ENCODE results near the gene NID2.
A peak's percentile ranks its signal among the peaks of the same experiment; 100 is the strongest.

The NID2 gene

GRCh38 chr14:52042371-52043289 is 26.2 kb downstream of the NID2 start:
- DNase-seq (ENCODE audit: insufficient read length, low spot score) = no peak
- no peak for TF ChIP-seq POLR2A (IDR thresholded peaks at IDR 0.05; ENCODE audit: low read depth, low read length)
- FAIRE-seq = no peak

DNA sequence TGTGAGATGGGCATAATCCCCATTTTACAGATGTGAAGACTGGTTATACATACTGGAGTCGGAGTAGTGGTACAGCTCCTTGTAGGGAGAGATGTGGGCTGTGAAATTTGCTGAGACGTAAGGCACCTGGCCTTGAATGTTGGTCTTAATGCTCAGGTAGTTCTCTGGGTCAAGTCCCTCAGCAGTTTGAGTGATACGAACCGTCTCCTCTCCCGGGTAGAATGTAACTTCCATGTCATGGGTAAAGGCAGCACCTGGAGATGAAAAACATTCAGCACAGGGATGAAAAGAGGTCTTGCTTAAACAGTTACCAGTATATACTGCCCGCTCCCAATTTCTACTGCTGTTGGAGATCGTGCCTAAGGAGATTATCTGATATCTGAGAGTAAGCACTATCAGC is 28.3 kb downstream of the NID2 start:
- no peak for DNase-seq (ENCODE audit: insufficient read length, low spot score)
- no peak for FAIRE-seq
- no peak for TF ChIP-seq POLR2A (IDR thresholded peaks at IDR 0.05; ENCODE audit: low read depth, low read length)

- no peak for FAIRE-seq
- DNase-seq (ENCODE audit: insufficient read length, low spot score) = no peak
- no peak for TF ChIP-seq POLR2A (IDR thresholded peaks at IDR 0.05; ENCODE audit: low read depth, low read length)
These were observed 29.6 kb downstream of the NID2 start for GRCh38 chr14:52039124-52039815.

GRCh38 chr14:52033101-52033642 is 35.7 kb downstream of the NID2 start:
- no peak for TF ChIP-seq POLR2A (IDR thresholded peaks at IDR 0.05; ENCODE audit: low read depth, low read length)
- no peak for DNase-seq (ENCODE audit: insufficient read length, low spot score)
- FAIRE-seq = no peak

- no peak for FAIRE-seq
- no peak for DNase-seq (ENCODE audit: insufficient read length, low spot score)
- no peak for TF ChIP-seq POLR2A (IDR thresholded peaks at IDR 0.05; ENCODE audit: low read depth, low read length)
These were observed 36.6 kb downstream of the NID2 start for GRCh38 chr14:52032204-52032801.

- TF ChIP-seq POLR2A (IDR thresholded peaks at IDR 0.05; ENCODE audit: low read depth, low read length) = no peak
- DNase-seq (ENCODE audit: insufficient read length, low spot score) (no peak), FAIRE-seq (no peak)
These were observed 37.1 kb downstream of the NID2 start for GRCh38 chr14:52031781-52032180.

GRCh38 chr14:52029881-52030280 is 39.0 kb downstream of the NID2 start:
- TF ChIP-seq POLR2A (IDR thresholded peaks at IDR 0.05; ENCODE audit: low read depth, low read length) = no peak
- FAIRE-seq (no peak), DNase-seq (ENCODE audit: insufficient read length, low spot score) (no peak)

DNA sequence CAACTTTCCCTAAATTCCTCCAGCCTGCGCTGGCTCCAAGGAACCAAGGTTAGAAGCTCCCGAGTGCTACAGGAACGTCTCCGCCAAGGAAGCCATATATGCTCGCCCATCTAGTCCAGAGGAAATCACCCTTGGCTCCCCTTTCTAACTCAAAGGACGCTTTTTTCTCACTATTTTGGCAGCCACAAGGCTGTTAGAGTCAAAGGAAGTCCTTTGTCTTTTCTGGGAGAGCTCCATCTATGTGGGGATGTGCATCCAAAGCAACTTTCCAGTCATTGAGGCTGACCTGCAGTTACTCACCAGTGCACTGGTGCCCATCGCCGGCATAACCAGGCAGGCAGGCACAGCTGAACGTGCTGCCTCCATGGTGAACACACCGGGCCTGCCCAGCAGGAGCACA is 42.0 kb downstream of the NID2 start:
- no peak for FAIRE-seq
- DNase-seq (ENCODE audit: insufficient read length, low spot score) = no peak
- TF ChIP-seq POLR2A (IDR thresholded peaks at IDR 0.05; ENCODE audit: low read depth, low read length) = no peak

DNA sequence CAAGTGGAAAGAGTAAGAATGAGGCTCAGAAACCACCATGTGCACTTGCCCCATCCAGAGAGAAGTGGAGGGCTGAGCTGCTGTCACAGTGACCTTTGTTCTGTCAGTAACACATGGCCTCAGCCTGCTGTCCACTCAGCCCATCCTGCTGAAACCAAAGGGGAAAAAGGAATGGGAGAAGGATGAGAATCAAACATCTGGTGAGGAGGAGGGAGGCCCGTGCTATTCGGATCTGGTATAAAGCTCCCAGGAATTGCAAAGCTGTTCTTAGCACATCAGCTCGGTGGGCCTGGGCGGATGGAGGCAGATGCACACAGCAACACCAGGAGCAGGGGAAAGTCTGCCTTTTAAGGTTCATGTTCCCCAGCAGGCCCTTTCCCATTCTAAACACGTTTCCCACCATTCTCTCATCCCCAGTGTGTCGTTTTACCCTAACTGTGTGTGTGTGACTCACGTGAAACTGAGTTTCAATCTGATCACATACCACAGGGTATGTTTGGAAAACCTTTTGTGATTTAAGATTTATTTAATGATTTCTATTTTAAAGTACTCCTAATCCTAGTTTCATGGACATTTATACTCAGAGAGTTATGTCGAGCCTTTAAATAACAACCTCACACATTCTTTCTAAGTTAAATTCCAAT is 42.7 kb downstream of the NID2 start:
- FAIRE-seq = no peak
- TF ChIP-seq POLR2A (IDR thresholded peaks at IDR 0.05; ENCODE audit: low read depth, low read length) = no peak
- DNase-seq (ENCODE audit: insufficient read length, low spot score) = no peak

GRCh38 chr14:52025310-52025709 is 43.5 kb downstream of the NID2 start:
- FAIRE-seq (no peak), DNase-seq (ENCODE audit: insufficient read length, low spot score) (no peak)
- no peak for TF ChIP-seq POLR2A (IDR thresholded peaks at IDR 0.05; ENCODE audit: low read depth, low read length)

GRCh38 chr14:52023518-52023917 is 45.3 kb downstream of the NID2 start:
- FAIRE-seq = no peak

DNA sequence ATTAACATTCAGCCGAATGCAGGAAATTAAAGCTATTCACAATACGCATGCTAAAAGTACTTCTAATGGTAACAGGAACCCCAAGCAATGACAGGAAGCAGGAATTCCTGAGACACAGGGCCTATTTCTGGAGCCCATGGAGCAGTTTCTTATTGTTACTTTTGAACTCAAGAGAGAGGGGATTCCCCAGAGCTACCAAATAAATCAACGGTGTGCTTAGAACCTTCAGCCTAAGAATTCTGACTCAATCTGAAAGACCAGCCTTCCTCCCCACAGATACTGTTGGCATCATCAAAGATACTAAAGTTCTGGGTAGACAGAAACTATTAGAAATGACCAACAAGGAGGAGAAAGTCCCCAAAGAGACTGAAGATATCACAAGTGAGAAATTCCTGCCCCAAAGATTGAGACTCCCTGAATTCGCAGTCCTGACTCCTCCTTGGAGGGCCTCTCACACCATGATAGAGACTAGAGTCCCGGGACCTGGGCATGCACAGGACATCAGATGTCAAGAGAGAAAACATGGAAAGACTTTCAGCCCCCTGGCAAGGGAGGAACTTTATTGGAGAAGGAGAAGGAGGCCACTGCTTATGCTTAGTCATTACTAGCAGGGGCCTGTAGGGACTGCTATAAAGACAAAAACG is 46.8 kb downstream of the NID2 start:
- DNase-seq (ENCODE audit: insufficient read length, low spot score) (no peak), FAIRE-seq (no peak)
- no peak for TF ChIP-seq POLR2A (IDR thresholded peaks at IDR 0.05; ENCODE audit: low read depth, low read length)

More at GRCh38 chr14:52023518-52023917, 45.3 kb downstream of the NID2 start:
- peak; percentile 39 for DNase-seq (ENCODE audit: insufficient read length, low spot score)
- no peak for TF ChIP-seq POLR2A (IDR thresholded peaks at IDR 0.05; ENCODE audit: low read depth, low read length)
